Measurements from ENCODE around the gene TMEM256.
A peak's percentile ranks its signal among the peaks of the same experiment; 100 is the strongest.

DNA sequence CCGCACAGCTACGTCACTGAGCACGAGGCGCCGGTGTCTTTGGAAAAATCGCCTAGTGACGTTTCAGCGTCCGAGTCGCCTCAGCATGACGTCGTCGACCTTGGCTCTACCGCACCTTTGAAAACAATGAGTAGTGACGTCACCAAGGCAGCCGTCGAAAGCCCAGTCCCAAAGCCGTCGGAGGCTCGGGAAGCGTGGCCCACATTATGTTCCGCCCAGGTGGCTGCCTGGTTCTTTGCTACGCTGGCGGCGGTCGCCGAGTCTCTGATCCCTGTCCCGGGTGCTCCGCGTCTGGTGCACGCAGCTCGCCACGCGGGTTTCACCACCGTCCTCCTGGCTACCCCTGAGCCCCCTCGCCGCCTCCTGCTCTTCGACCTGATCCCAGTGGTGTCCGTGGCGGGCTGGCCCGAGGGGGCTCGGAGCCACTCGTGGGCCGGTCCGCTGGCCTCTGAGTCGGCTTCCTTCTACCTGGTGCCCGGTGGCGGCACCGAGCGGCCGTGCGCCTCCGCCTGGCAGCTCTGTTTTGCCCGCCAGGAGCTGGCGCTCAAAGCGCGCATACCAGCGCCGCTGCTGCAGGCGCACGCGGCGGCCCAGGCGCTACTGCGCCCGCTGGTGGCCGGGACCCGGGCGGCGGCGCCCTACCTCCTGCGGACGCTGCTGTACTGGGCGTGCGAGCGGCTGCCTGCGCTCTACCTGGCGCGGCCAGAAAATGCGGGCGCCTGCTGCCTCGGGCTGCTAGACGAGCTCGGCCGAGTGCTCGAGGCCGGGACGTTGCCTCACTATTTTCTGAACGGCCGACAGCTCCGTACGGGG is 32.9 kb upstream of the TMEM256 start:
- peak in 1 of 2 donors; percentile 23 for TF ChIP-seq POLR2A (IDR thresholded peaks at IDR 0.05)
- TF ChIP-seq EP300 (IDR thresholded peaks at IDR 0.05) = peak in 1 of 2 donors; percentile 63
- TF ChIP-seq, protein P1, sequence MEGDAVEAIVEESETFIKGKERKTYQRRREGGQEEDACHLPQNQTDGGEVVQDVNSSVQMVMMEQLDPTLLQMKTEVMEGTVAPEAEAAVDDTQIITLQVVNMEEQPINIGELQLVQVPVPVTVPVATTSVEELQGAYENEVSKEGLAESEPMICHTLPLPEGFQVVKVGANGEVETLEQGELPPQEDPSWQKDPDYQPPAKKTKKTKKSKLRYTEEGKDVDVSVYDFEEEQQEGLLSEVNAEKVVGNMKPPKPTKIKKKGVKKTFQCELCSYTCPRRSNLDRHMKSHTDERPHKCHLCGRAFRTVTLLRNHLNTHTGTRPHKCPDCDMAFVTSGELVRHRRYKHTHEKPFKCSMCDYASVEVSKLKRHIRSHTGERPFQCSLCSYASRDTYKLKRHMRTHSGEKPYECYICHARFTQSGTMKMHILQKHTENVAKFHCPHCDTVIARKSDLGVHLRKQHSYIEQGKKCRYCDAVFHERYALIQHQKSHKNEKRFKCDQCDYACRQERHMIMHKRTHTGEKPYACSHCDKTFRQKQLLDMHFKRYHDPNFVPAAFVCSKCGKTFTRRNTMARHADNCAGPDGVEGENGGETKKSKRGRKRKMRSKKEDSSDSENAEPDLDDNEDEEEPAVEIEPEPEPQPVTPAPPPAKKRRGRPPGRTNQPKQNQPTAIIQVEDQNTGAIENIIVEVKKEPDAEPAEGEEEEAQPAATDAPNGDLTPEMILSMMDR (IDR thresholded peaks at IDR 0.05) = peak; percentile 85 to 98 (median 92)

Data from tibial nerve (tissue), 4 donors.